Measurements from ENCODE around the gene TSGA10IP.

Gene TSGA10IP

GRCh38 chr11:66008468-66009101, 63.3 kb downstream of the TSGA10IP start:
- Histone ChIP-seq H3K4me3 (ENCODE audit: insufficient read length, low read depth) (no peak overlapping the region), H3K27me3 (ENCODE audit: insufficient read depth, insufficient read length) (no peaks in the 10 kb centered on the region), H3K36me3 (ENCODE audit: insufficient read depth, insufficient read length, low read length) (peaks cover 27% of the 10 kb centered on the region), H3K9ac (ENCODE audit: insufficient read length, low read depth) (no peak overlapping the region), H3K4me1 (ENCODE audit: insufficient read depth, insufficient read length) (peaks cover 8% of the 10 kb centered on the region), H3K9me3 (ENCODE audit: insufficient read depth, low read length) (no peaks in the 10 kb centered on the region)
- DNase-seq (ENCODE audit: low read depth, low spot score) = no peak
- TF ChIP-seq ZNF274 (IDR thresholded peaks at IDR 0.05; ENCODE audit: low read depth, low read length) = no peak
- TF ChIP-seq YY1 (IDR thresholded peaks at IDR 0.05; ENCODE audit: insufficient read depth, insufficient read length) = no peak
- TF ChIP-seq SUZ12 (IDR thresholded peaks at IDR 0.05; ENCODE audit: extremely low read depth, insufficient read depth, insufficient read length) = no peak
